ENCODE results near the gene NEIL3.

DNA sequence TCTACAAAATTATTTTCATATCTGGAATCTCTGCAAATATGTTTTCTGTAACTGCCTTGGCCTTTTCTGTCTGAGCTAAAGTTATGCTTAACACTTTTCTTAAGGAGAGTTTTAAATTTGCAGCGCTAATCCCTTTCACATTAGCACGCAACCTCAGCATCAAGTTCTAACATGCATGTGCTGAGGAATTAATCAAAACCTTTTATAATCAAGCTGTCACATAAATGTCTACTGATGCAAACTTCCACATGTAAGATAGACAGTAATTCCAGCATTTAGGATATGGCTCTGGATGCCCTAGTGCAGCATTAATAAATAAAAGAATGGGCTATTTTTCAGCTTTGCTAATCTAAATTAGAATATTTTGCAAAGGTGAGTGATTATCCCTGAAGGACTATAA is 17.5 kb upstream of the NEIL3 start:
- TF ChIP-seq, protein P1, sequence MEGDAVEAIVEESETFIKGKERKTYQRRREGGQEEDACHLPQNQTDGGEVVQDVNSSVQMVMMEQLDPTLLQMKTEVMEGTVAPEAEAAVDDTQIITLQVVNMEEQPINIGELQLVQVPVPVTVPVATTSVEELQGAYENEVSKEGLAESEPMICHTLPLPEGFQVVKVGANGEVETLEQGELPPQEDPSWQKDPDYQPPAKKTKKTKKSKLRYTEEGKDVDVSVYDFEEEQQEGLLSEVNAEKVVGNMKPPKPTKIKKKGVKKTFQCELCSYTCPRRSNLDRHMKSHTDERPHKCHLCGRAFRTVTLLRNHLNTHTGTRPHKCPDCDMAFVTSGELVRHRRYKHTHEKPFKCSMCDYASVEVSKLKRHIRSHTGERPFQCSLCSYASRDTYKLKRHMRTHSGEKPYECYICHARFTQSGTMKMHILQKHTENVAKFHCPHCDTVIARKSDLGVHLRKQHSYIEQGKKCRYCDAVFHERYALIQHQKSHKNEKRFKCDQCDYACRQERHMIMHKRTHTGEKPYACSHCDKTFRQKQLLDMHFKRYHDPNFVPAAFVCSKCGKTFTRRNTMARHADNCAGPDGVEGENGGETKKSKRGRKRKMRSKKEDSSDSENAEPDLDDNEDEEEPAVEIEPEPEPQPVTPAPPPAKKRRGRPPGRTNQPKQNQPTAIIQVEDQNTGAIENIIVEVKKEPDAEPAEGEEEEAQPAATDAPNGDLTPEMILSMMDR (IDR thresholded peaks at IDR 0.05), result no peak
- TF ChIP-seq POLR2A (IDR thresholded peaks at IDR 0.05), result no peak
- no peak for TF ChIP-seq EP300 (IDR thresholded peaks at IDR 0.05)
